Measurements from ENCODE around the gene IPO5. TPM values are rescaled to one million over a fixed set of nuclear protein-coding genes. Genes with fewer than 3 reads are reported as not detected.
"Not testable (repeated sequence)": the region's sequence is repeated elsewhere in the genome, so short reads cannot be mapped to it uniquely, and the experiment has no call there.

The IPO5 gene
- total RNA-seq, 4 donors from 2014 or later: 104 to 212 (median 147) TPM

- H3K4me3 ChIP-seq: no peak overlapping the region
- intact Hi-C loops (cut with DNase I; ENCODE audit: low total_unique reads): no loop called here
- TF ChIP-seq POLR2A (IDR thresholded peaks at IDR 0.05): no peak
- no peak for TF ChIP-seq CTCF (IDR thresholded peaks at IDR 0.05)
- no peak overlapping the region for H3K27ac ChIP-seq
- DNase-seq: no peak
- H3K4me1 ChIP-seq: no peaks in the 10 kb centered on the region
- no peaks in the 10 kb centered on the region for H3K9me3 ChIP-seq
- H3K27me3 ChIP-seq: no peaks in the 10 kb centered on the region
- no peaks in the 10 kb centered on the region for H3K36me3 ChIP-seq
Observed at GRCh38 chr13:98004107-98004506, 50.6 kb downstream of the IPO5 start.

GRCh38 chr13:98004997-98005396 lies 51.5 kb downstream of the IPO5 start:
- intact Hi-C loops (cut with DNase I; ENCODE audit: low total_unique reads); H3K4me1 ChIP-seq; H3K9me3 ChIP-seq; H3K36me3 ChIP-seq; H3K27ac ChIP-seq; H3K27me3 ChIP-seq; DNase-seq; H3K4me3 ChIP-seq: not testable (repeated sequence)

- Histone ChIP-seq H3K4me3 (no peak overlapping the region), H3K4me1 (no peaks in the 10 kb centered on the region), H3K36me3 (no peaks in the 10 kb centered on the region), H3K27ac (no peak overlapping the region), H3K9me3 (no peaks in the 10 kb centered on the region), H3K27me3 (no peaks in the 10 kb centered on the region)
- intact Hi-C loops (cut with DNase I; ENCODE audit: low total_unique reads): no loop called here
- no peak for DNase-seq
- TF ChIP-seq POLR2A (IDR thresholded peaks at IDR 0.05) (no peak), CTCF (IDR thresholded peaks at IDR 0.05) (no peak)
Observed at GRCh38 chr13:98007001-98007400, 53.5 kb downstream of the IPO5 start.

GRCh38 chr13:98013241-98013640 lies 59.8 kb downstream of the IPO5 start:
- no peaks in the 10 kb centered on the region for H3K27me3 ChIP-seq
- intact Hi-C loops (cut with DNase I; ENCODE audit: low total_unique reads): no loop called here
- TF ChIP-seq POLR2A (IDR thresholded peaks at IDR 0.05) (no peak), CTCF (IDR thresholded peaks at IDR 0.05) (no peak)
- H3K4me1 ChIP-seq: no peaks in the 10 kb centered on the region
- H3K27ac ChIP-seq: no peak overlapping the region
- no peak overlapping the region for H3K4me3 ChIP-seq
- no peaks in the 10 kb centered on the region for H3K36me3 ChIP-seq
- no peaks in the 10 kb centered on the region for H3K9me3 ChIP-seq
- no peak for DNase-seq

- DNase-seq: no peak
- Histone ChIP-seq H3K27me3 (no peaks in the 10 kb centered on the region), H3K27ac (no peak overlapping the region), H3K4me1 (no peaks in the 10 kb centered on the region), H3K9me3 (no peaks in the 10 kb centered on the region), H3K4me3 (no peak overlapping the region), H3K36me3 (no peaks in the 10 kb centered on the region)
- intact Hi-C loops (cut with DNase I; ENCODE audit: low total_unique reads): no loop called here
- TF ChIP-seq POLR2A (IDR thresholded peaks at IDR 0.05) (no peak), CTCF (IDR thresholded peaks at IDR 0.05) (no peak)
Observed at GRCh38 chr13:98014766-98015165, 61.3 kb downstream of the IPO5 start.

- intact Hi-C loops (cut with DNase I; ENCODE audit: low total_unique reads): no loop called here
- Histone ChIP-seq H3K27ac (no peak overlapping the region), H3K27me3 (no peaks in the 10 kb centered on the region), H3K36me3 (no peaks in the 10 kb centered on the region), H3K9me3 (no peaks in the 10 kb centered on the region), H3K4me1 (no peaks in the 10 kb centered on the region), H3K4me3 (no peak overlapping the region)
- TF ChIP-seq POLR2A (IDR thresholded peaks at IDR 0.05): no peak
- no peak for TF ChIP-seq CTCF (IDR thresholded peaks at IDR 0.05)
- no peak for DNase-seq
Observed at GRCh38 chr13:98018293-98018692, 64.8 kb downstream of the IPO5 start.
